HG03064 (cell line): ENCODE results near the gene MANEA.
"Not testable (repeated sequence)": the region's sequence is repeated elsewhere in the genome, so short reads cannot be mapped to it uniquely, and the experiment has no call there.

Experiments used
- ATAC-seq: cut with Tn5 transposase; IDR thresholded peaks from one replicate; pipeline ENCODE4 v1.9.1; 2021; ENCODE audit warnings: low read depth; ENCODE audit not compliant: unreplicated experiment

The MANEA gene

DNA sequence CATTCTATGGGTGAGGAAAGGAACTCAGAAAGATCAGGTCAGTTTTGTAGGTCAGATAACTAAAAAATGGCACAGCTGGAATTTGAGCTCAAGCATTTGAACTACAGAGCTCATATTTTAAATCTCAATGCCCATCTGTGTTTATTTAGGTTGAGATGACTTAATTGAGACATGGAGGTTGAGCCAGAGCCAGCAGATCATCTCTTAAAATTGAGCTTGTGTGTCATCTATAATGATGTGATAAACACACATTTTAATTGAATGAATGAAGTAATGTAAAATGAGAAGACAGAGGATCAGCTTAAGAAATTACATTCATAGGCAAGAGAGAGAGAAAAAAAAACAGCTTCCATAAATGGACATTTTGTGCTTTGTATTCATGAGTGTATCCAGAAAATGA lies 3.7 kb downstream of the MANEA start:
- ATAC-seq, result no peak

GRCh38 chr6:95584226-95584625 lies 6.9 kb downstream of the MANEA start:
- not testable (repeated sequence) for ATAC-seq

GRCh38 chr6:95587989-95588388 lies 10.7 kb downstream of the MANEA start:
- no peak for ATAC-seq

- no peak for ATAC-seq
These were observed 11.7 kb downstream of the MANEA start for GRCh38 chr6:95589067-95589466.

DNA sequence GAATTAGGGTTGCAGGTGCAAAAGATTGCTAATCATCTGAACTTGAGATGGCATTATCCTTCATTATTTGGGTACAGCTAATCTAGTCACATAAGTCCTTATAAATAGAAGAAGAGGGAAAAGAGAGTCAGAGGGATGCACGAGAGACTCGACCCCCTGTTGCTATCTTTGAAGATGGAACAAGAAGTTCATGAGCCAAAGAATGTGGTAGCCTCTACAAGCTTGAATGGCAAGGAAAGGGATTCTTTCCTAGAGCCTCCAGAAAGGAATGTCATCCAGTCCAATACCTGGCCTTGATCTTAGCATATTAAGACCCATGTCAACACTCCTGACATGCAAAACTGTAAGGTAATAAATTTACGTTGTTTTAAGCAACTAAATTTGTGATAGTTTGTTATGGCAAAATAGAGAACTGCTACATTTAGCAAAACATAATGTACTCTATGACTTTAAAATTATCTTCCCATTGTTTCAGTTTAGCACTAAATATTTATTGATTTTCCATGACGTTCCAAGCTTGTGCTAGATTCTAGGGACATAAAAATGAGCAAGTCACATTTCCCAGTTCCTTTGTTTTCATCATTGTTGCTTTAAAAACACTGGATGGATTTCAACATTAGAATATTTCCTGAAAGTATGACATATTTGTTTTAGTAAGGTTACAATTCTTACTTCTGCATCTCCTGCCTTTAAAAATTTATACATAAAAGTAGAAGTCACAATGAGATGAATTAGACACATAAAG lies 12.7 kb downstream of the MANEA start:
- no peak for ATAC-seq

DNA sequence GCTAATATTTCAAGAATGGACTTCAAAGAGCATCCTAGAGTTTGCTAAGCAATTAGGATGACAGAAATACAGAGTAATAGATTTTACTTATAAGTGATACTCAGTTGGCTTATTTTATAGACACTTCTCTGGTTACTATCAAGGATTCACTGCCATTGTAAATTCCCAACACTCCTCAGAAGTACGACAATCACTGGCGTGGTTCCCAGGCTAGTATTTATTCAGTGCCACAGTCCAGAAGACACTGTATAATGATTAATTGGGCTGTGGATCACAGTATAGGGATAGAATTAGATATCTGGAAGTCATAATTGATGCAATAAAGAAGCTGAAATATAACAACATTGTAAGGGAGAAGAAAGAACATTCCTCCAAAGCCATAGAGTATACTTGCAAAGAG lies 15.7 kb downstream of the MANEA start:
- no peak for ATAC-seq

GRCh38 chr6:95596021-95596420 lies 18.7 kb downstream of the MANEA start:
- no peak for ATAC-seq

- ATAC-seq, result no peak
These were observed 22.4 kb downstream of the MANEA start for GRCh38 chr6:95599706-95600105.

DNA sequence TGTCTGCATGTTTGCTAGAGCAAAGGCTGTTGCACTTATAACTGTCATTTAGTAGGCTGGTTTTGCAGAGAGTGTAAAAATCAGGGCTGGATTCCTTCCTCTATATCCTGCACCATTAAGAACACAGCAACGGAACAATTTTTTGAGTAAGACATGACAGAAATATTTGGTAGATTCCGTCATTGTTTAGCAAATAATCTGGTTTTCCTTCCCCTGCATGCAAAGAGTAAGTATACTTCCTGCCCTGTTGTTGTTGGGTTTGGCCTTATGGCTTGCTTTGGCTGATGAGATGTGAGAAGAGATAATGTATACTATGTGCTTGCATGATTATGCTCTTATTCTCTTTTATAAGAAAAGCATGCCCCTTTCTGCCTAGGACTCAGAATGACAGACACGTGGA lies 23.8 kb downstream of the MANEA start:
- no peak for ATAC-seq

- ATAC-seq, result no peak
These were observed 36.8 kb downstream of the MANEA start for GRCh38 chr6:95614094-95614493.

GRCh38 chr6:95629551-95629950 lies 52.2 kb downstream of the MANEA start:
- ATAC-seq, result no peak

DNA sequence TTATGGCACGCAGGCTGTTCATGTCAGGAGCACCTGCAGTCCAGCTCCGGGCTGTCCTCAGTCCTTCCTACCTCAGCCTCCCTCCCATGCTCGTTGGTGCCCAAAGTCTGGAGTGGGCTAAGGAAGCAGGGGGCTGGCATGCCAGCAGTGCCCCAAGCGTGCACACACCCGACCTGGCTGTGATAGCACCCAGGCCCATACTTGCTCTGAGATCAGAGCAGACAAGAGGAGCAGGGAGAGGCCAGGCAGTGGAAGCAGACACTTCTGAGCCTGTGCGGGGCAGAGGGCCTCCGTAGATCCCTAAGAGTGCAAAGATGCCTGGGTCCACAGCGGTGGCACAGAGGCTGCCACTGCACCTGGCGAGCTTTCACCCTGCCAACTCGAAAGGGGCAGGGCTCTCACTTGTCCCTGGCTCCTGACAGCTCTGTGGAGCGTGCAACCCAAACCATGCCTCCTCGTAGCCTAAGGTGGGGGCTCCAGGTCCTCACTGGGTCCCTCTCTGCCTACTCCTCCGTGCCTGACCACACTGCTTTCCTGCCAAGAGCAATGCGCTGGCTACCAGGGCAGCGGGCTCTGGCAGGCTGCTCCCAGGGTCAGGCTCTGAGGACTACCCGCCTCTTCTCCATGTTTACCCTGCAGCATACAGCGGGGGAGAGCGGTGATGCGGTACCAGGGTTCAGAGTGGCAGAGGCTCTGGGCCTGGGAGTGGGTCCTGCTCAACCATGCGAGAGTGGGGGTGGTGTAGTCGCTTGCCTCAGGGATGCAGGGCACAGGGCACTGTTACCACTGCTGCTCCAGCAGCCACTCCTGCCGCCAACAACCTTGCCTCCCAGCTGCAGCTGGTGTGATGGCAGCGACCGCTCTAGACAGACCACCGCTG lies 59.5 kb downstream of the MANEA start:
- ATAC-seq, result no peak

DNA sequence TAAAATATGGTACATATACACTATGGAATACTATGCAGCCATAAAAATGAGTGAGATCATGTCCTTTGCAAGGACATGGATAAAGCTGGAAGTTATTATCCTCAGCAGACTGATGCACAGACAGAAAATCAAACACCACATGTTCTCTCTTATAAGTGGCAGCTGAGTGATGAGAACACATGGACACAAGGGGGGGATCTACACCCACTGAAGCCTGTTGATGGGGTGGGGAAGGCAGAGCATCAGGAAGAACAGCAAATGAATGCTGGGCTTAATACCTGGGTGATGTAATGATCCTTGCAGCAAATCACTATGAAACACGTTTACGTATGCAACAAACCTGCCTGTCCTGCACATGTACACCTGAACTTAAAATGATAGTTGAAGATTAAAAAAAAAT lies 71.3 kb downstream of the MANEA start:
- no peak for ATAC-seq

DNA sequence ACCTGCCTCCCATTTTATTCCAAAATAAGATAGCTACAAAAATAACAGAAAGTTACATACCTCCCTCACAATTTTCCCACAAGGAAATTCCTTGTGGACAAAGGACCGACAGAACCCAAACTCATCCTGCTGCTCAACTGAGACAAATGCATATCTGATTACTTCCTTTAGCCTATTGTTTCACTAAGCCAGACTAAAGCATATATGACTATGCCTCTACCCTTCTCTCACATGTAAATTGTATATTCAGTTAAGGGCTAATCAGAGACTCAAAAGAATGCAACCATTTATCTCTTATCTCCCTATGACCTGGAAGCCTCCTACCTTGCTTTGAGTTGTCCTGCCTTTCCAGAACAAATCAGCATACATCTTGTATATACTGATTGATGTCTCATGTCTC lies 72.1 kb downstream of the MANEA start:
- no peak for ATAC-seq

DNA sequence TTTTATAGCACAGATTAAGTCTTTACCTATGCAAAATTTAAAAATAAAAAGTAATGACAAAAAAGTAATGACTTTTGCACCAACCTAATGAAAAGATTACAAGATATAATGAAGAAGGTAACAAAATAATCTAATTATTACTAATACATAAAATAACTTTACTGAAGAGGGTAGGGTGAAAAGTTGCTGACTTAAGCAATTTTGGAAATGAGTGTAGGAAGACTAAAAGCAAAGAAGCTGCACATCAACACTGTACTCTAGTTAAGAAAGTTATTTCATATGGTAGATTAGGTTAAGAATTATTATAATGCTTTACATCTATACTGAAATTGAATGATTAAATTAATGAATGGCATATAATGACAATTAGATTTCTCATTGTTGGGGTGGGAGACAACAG lies 76.8 kb downstream of the MANEA start:
- no peak for ATAC-seq

GRCh38 chr6:95658886-95659285 lies 81.6 kb downstream of the MANEA start:
- no peak for ATAC-seq
